NCI-H345 treated with DMSO at 0.1 percent for 48 hours (cell line): ENCODE measurements around the gene MYRF.
A peak's percentile ranks its signal among the peaks of the same experiment; 100 is the strongest.

Experiments used
- DNase-seq: peaks from one replicate; lab custom pipeline; 2025; ENCODE audit not compliant: unreplicated experiment; lab: John Stamatoyannopoulos, UW

Gene MYRF

GRCh38 chr11:61718621-61719302 is 33.7 kb upstream of the MYRF start:
- no peak for DNase-seq

- DNase-seq = no peak
Observed at GRCh38 chr11:61719978-61720377, 32.5 kb upstream of the MYRF start.

DNA sequence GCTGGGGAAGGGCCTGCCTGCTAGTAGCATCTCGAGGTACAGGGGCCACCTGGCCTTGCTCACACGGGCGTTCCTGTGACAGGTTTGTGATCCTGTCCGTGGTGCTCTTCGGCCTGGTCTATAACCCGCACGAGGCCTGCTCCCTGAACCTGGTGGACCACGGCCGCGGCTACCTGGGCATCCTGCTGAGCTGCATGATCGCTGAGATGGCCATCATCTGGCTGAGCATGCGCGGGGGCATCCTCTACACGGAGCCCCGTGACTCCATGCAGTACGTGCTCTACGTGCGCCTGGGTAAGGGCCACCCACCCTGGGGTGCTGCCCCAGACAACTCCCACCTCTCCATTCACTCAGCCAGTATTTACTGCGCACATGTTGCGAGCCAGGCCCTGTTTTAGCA is 31.8 kb upstream of the MYRF start:
- DNase-seq = no peak

DNA sequence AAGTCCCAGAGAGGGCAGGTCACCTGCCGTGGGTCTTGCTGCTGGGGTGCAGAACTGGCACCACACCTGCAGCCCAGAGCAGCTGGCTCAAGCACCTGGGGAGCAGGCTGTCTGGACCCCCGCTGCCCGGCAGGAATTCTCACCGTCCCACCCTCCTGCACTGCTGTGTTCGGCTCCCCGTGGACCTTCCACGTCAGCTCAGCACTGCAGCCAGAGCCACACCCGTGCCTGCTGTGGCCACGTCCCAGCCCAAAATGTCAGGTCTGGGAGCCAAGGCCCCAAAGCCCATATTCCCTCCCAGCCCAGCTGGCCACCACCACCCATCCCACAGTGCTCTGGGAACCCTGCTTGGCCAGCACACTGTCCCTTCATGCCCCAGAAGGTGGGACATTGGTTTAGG is 28.0 kb upstream of the MYRF start:
- no peak for DNase-seq

- no peak for DNase-seq
Observed at GRCh38 chr11:61725781-61726231, 26.6 kb upstream of the MYRF start.

- no peak for DNase-seq
Observed at GRCh38 chr11:61726775-61727174, 25.7 kb upstream of the MYRF start.

DNA sequence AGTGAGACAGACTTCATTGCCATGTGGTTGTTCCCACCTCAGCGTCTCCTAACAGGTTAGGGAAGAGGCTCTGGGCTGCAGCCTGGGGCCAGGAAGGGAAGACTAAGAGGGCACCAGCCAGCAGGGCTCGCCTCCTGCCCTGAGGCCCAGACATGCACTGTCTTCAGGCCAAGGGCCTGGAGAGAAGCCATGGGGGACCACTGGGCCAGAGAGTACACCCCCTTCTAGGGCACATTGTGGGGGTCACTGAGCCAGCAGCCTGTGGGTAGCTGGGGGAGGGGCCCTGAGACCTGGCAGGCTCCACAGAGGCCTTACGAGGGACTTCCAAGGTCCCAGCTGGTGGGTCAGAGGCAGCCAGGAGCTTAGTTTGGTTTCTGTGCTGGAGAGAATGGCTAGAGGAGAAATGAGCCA is 25.0 kb upstream of the MYRF start:
- no peak for DNase-seq

GRCh38 chr11:61728066-61728939 is 24.1 kb upstream of the MYRF start:
- no peak for DNase-seq

DNA sequence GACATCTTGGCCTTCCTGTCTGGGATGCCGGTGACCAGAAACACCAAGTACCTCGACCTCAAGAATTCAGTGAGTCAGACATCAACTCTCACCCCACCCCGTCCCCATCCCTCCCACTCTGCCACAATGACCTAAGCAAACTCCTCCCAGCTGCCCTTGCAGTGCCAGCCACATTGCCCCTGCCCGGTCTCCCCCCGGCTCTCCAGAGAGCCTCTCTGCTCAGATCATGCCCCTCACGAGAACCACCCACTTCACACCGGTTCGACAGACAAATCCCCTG is 23.6 kb upstream of the MYRF start:
- DNase-seq = no peak

GRCh38 chr11:61730240-61730994 is 22.0 kb upstream of the MYRF start:
- peak; percentile 87 for DNase-seq

DNA sequence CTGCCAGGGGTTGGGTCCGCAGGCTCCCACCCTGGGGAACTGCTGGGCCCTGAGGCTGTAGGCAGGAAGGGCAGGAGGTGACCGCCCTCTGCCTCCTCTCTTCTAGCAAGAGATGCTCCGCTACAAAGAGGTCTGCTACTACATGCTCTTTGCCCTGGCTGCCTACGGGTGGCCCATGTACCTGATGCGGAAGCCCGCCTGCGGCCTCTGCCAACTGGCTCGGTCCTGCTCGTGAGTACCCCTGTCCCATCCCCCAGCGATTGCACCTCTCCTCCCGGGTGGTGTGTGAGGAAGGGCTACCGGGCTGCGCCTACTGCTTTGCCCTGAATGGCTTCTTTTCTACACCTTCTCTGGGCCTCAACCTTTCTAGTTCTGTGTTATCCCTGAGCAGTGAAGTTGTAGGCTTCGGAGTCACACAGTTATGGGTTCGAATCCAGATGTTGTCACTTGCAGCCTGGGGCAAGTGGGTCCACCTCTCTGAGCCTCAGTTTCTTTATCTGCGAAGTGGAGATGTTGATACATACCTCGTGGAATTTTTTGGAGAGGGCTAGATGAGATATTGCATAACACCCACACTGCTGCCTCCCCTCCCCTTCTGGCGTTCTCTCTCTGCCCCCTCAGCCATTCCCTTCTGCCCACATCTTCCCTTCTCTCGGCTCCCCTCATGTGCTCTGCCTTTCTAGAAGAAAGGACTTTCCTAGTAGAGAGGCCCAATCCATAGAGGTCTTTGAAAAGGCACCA is 21.1 kb upstream of the MYRF start:
- no peak for DNase-seq

DNA sequence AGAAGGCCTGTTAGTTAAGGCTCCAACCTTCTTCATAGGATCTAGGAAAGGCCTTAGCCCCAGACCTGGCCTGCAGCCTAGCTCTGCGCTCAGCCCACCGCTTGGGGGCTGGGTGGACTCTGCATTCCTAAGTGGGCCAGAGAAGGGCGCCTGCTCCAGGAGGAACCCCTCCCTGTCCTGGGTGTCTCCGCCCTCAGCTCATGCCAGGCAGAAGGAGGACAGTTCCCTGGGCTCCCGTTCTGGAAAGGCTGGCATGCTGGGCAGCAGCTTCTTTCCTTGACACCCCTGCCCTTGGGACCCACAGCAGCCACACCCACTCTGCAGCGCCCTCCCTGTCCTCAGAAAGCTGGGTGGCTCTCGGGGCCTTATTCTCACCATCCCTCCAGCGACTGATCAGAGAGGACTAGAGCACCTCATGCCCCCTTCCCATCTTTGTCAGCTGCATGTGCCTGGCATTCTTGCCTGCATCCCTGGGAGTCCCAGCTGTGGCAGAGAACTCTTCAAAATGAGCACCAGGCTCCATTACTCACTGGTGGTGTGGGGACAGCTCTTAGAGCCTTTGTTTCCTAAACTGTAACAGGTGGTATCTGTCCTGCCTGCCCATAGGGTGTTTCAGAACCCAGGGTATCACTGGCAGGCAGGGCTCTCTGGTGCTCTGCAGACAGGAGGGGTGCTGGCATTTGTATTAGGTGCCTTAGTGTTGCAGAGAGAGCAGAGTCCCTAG is 20.3 kb upstream of the MYRF start:
- no peak for DNase-seq

DNA sequence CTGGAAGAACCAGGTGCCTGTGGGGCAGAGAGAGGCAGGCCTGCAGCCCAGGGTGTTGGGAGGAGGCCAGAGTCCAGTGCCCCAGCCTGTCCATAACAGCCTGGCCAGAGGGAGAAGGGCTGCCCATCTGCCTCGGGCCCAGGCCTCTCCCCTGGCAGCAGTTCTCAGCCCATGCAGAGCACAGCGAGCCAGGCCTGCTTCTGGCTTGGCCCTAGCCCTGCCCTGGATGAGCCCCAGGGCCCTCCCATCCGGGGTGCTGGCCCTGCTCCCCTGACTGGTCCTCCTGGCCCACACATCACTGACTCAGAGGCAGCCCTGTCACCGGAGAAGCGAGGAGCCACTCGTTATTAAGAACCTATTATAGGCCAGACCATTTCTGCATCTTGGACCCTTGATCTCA is 19.7 kb upstream of the MYRF start:
- no peak for DNase-seq

DNA sequence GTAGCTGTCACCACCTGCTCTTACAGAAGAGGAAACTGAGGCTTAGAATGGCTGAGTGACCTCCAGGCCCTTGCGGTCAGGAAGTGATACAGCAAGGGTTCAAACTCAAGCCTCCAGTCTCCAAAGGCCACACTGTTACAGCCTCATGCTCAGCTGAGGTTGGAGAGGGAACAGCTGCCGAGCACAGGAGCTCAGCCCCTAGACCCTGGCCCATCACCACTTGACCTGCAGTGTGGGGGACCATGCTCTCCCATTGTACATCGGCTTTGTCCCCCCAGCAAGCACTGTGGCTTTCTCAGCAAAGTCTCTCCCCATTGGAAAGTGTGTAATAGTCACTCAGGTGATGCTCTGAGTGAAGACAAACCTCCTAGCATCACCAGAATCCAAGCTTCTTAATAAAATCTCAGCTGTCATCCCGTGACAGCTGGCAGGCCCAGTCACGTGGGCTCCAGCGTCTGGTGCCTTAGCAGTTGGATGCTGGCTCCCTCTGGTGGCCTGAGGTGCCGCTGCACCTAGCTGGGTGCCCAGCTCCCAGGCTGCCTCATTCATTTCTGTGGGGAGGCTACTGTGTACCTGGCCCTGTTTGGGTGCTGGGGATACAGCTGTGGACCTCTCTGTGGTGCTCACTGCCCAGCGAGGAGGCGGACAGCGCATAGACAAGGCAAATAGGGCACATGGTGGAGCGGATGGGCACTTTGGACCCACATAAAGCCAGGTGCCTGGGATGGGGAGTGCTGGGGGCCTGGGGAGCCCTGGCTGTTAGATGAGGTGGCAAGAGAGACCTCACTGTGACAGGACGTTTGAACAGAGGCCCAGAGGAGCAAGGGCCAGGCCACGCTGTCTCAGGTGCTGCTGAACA is 19.1 kb upstream of the MYRF start:
- DNase-seq = peak; percentile 49

DNA sequence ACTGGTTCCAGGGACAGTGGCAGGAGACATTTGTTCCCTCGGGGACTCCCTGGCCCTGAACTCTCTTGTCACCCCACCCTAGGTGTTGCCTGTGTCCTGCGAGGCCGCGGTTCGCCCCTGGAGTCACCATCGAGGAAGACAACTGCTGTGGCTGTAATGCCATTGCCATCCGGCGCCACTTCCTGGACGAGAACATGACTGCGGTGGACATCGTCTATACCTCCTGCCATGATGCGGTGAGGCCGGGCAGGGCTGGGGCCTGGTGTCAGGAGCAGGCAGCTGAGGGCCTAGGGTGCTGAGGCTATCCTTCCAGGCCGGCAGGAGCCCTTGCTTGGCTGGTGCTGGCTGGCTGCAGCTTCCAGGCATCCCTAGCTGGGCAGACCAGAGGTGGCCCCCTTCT is 17.7 kb upstream of the MYRF start:
- DNase-seq = no peak

DNA sequence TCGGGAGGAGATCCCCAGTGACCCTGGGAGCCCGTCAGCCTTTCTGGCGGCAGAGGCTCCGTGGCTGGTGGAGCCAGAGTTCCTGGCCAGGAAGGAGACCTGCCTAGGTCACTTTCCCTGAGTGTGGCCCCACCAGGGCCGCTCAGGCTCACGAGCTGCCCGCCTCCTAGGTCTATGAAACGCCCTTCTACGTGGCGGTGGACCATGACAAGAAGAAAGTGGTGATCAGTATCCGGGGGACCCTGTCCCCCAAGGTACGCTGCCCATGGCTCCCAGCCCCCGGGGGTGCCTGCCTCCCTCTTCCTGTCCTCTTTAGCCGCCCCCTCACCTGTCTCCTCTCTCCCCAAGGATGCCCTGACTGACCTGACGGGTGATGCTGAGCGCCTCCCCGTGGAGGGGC is 17.0 kb upstream of the MYRF start:
- no peak for DNase-seq

- DNase-seq = no peak
Observed at GRCh38 chr11:61736310-61736709, 16.1 kb upstream of the MYRF start.

- no peak for DNase-seq
Observed at GRCh38 chr11:61737131-61737530, 15.3 kb upstream of the MYRF start.

GRCh38 chr11:61737636-61738386 is 14.6 kb upstream of the MYRF start:
- no peak for DNase-seq
